HG03432 (cell line): ENCODE data around the gene IFNA5.
A peak's percentile ranks its signal among the peaks of the same experiment; 100 is the strongest.

Source experiments
- ATAC-seq: cut with Tn5 transposase; IDR thresholded peaks from one replicate; pipeline ENCODE4 v1.9.1; 2021; ENCODE audit warnings: mild to moderate bottlenecking, moderate library complexity; ENCODE audit not compliant: unreplicated experiment

Gene IFNA5

DNA sequence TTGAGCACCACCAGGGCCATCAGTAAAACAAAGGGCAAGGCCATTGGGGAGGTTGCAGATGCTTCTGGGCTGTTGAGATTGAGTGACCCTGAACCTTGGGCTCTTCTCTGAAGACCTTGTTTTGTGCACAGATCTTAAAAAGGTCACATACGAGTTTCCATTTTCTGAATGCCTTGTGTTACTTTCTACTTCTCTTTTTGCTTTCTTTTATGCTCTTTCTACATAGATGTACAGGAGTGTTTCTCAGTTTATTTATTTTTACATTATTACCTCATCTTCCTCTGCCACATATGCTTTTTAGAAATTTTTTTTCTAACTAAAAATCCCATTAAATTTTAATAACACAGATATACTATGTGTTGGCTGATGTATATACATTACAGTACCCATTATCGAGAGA lies at the start of gene IFNA5:
Gene IFNA5, minus strand, starts transcription at position 101 of the 400 bp plus-strand sequence. Its CDS starts 57 bp downstream, at position 44.
- ATAC-seq: no peak

- ATAC-seq: no peak
Observed at GRCh38 chr9:21350787-21351186, 45.7 kb upstream of the IFNA5 start, which contains the start of gene IFNA6. TSS of gene IFNA6 (minus strand) at chr9:21350887. CDS start at chr9:21350887, 0 bp downstream.

DNA sequence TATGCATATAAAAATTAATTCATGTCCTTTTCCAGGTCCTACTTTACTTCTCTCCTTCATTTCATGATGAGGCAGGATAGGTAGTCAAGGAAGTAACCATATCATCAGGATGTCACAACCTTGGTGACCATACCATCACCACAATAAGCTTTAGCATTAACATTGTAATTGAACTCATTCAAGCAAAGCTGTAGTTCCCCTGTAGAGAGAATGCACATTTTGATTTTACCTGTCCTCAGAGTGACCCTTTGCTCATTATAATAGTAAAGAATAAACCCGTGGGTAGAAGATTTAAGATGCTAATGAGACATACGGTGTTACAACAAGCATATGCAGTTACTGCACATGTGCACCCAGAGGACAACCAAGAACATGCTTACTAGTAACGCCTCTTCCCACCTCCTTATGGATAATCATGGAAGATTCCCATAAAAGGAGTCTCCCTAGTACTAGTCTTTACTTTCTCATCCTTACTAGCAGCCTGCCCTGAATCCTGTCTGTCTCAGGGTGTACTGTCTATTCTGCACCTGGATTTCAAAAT lies 43.4 kb upstream of the IFNA5 start:
- no peak for ATAC-seq

DNA sequence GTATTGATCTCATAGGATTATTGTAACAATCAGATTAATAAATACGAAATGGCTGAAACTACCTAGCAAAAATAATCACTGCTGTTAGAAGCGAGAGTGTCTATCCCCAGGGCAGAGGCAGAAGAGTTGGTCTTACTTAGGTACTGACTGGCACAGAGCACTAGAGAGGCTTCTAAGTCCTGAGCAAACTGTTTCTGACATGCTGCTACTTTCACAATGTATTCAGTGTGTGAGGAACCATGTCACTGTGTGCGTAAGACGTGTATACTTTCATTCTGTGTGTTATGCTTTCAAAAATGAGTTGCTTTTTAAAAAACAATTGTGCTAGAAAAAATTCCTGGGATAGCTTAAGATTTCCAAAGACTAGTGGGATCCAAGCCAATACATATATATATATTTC lies 35.6 kb upstream of the IFNA5 start:
- ATAC-seq: no peak

DNA sequence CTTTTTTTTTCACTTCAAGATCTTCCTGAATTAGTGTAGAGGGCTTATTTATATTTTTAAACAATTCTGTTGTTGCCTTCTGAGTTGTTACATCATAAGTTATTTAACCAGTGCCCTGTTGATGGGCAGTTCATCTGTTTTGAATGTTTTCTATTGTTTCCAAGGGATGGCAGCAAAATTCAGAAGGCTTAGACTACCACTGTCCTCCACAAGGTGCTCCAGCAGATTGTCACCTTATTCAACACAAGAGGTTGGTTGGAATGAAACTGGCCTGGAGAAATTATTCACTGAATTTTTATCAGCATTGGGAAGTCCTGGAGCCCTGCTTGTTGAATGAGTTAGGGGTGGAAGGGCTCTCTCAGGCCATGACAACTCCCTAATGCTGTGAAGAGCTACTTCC lies 31.3 kb upstream of the IFNA5 start:
- no peak for ATAC-seq

GRCh38 chr9:21334701-21335632 lies 29.9 kb upstream of the IFNA5 start, which contains the start of gene KLHL9:
TSS of gene KLHL9 (minus strand) at chr9:21335404. CDS start at chr9:21334859, 545 bp downstream.
- ATAC-seq: peak; percentile 95

DNA sequence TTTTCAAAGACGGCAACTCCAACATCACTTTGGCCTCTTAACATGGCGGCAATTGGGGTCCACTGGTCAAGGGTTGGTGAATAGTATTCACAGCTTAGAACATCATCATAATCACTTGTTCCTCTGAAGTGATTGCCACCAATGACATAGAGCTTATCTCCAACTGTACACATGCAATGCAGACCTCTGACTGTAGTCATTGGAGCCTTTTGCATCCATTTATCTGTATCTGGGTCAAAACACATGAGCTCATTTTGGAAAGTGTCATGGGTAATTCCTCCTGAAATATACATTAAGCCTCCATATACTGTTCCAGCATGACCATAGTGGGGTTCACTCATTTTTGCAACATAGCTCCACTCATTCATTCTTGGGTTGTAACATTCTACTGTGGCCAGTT lies 28.1 kb upstream of the IFNA5 start:
- no peak for ATAC-seq

DNA sequence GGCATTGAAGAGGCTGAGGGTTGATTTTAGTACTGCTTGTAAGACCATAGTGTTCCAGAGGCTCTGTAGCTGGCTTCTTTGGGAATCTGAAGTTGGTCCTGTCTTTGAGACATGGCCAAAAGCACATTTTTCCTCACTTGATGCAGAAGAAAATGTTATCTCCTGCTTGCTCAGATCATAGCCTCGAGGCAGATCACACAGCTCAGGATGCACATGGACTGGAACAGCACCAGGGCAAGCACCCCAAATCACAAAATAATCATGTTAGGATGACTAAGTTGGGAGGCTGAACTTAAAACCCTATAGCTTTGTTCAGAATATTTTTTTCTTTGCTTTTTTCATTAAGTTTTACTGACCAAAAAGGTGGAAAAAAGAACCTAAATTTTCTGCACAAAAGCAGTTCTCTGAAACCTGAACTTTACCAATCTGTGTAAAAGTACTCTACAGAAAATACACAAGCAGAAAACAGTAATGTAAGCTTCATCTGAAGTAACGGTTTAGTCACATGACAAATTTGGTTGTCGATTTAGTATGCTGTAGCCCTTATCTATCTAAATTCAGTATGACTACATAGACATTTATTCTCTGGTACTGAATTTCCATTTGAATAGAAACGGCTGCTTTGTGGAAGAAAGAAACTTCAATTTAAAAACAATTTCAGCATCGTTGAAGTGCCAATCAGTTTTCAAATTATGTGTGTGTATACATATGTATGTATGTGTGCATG lies 26.7 kb upstream of the IFNA5 start:
- no peak for ATAC-seq

DNA sequence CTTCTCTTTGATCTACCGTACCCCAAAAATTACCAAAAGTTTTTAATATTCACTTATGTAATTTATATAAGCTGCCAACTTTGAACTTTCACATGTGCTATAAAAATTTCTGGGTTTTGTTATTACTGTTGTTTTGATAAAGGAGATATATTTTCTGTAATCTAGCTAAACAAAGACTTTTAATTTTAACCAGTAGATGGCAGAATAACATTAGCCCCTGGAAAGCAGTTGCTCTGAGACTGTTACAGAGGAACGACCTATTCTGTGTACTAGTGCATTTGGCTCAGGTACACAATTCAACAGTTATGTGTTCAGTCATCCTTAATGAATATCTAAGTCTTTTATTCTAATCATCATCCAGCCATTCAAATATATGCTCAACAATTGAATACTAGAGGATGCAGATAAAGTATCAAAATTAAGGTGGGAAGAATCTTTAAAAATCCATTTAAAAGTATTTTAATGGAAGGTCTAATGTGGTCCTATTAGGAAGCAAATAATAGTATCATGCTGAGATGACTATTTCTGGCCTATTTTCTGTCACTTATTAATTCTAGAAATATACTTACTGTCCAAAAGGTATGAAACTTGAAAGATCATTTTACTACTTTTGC lies 21.5 kb upstream of the IFNA5 start:
- peak; percentile 84 for ATAC-seq

GRCh38 chr9:21324047-21324446 lies 18.9 kb upstream of the IFNA5 start:
- no peak for ATAC-seq

DNA sequence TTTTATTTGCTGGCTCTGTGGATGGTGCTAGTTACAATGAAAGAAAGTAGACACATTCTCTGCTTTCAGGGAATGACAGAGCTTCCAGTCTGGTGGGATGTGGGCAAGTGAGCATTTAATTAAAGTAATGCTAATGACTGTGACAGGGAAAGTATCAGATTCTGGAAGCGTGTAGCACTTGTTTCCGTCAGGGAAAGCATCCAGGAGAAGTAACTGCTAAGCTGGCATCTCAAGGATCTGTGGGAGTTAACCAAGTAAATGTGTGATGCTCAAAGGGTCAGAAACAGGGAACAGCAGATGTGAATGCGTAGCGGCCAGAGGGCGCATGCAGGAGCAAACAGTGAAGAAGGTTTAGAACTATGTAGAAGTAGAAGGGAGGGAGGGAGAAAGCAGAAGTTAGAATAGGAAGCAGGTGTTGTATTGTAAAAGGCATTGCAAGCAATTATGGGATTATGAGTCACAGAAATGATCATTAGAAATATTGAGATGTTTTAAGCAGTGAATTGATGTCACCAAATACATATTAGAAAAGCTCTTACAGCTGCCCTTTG lies 17.9 kb upstream of the IFNA5 start:
- ATAC-seq: no peak

DNA sequence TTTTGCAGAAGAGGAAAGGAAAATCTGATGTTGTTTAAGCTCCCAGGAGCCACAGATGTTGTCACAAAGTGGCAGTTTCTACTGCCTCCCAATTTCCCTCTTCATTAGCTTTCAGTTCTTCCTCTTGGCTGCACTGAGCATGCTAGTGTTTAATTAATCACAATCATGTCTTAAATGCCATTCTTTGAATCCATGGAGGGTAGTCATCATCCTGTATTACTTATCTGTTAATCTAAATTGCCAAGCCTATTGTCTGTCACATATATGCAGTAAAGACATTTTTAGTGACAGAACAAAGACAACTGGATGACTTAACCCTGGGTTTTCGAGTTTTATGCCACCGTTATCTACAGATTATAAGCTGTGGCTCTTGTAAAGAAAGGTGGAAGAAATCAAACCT lies 15.4 kb upstream of the IFNA5 start:
- no peak for ATAC-seq

DNA sequence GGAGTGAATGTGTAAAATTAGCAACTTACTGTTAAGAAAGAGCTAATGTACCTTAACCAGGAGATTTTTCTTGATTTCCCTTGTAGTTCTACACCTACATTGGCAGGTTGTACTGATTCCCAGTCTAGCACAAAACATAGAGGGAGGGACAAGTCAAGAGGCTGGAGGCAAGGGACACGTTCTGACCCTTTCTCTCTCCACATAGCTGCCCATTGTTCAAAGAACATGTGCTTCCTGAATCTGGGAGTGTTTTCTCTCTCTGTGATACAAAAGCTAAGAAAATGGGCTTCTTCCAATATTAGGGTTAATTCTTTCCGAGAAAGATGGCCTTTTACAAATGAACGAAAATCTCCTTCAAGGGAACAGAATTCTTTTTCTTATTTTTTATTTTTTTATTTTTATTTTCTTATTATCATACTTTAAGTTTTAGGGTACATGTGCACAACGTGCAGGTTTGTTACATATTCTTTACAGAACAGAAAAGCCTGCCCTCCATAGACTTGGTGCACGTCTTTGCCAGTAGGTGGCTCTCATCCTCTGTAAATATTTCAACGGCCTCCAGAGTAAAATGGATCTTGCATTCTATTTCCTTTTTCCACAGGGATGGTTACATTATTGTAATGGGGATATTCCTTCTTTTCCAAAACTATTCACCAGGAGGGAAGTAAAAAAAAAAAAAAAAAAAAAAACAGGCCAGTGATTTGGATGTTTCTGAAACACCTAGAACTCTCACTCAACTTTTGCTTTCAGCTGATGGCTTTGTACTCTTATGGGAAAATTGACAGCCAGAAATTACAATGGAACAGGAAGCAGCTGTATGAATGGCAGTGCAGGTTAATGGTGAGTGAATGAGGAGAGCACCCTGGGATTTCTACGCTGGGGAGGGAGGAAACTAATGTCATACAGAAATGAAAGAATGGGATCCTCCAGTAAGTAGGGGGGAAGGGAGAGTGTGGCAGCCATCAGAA lies 13.1 kb upstream of the IFNA5 start:
- ATAC-seq: peak; percentile 84

GRCh38 chr9:21316860-21317259 lies 11.7 kb upstream of the IFNA5 start:
- ATAC-seq: no peak

DNA sequence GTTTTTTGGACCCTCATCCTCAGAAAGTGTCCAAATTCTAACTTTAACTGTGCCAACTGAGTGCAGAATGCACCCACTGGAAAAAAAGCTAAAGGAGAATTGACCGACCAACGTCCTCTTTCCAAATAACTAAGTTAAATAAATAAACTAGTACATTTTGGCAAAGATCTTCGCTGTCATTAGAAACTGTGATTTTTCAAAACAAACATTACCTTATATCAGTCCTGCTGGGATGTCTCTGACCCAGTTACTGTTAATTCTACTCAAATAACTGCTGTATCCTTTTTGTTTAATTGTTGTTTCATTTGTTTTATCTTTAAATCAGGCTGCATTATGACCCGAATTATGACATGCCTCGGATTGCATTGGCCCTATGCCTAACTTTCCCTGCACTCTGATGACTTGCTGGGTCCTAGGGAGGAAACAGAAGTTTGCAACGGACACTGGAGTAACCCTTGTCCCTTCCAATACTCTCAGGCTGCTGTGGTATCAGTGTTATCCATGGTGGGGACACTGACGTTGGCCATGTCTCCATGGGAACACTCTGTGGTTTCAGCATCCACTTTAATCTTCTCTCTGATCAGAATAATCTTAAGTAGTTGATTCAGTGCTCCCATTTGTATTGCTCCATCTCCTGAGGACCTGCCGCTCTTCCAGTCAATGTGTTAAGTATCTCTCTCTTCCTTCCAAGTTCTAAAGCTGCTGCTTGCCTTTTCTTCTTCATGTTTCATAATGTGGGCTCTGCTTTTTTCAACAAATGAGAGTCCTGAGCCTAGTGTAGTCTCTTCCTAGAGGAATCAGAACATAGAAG lies 11.1 kb upstream of the IFNA5 start:
- no peak for ATAC-seq

GRCh38 chr9:21314152-21314551 lies 9.0 kb upstream of the IFNA5 start:
- no peak for ATAC-seq

DNA sequence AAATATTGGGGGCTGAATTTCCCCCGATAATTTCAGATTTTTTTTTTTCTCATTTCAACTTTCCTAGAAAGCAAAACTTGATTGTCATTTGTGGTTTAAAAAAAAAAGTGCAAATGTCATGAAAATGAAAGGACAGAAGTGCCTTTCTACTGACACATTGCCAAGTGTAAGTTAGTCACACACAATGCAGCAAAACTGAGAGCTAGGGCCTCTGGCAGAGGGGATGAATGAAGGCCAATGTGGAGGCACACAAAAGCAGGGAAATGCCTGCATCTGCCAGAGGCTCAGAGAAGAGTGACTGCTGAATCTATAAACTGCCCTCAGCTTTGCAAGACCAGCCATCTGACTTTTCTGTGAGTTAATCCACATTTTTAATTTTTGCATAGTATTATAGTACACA lies 6.8 kb upstream of the IFNA5 start:
- peak; percentile 80 for ATAC-seq

GRCh38 chr9:21295992-21296391 lies 9.1 kb downstream of the IFNA5 start:
- peak; percentile 34 for ATAC-seq
